Fibroblast of peridontal ligament (primary cell): ENCODE data around the gene PRKRA.
"Not testable (repeated sequence)": the region's sequence is repeated elsewhere in the genome, so short reads cannot be mapped to it uniquely, and the experiment has no call there.

Experiments used
- DNase-seq: peaks from one replicate; pipeline ENCODE4 v3.0.0-alpha.2; 2010; ENCODE audit errors: extremely low read depth

The PRKRA gene

DNA sequence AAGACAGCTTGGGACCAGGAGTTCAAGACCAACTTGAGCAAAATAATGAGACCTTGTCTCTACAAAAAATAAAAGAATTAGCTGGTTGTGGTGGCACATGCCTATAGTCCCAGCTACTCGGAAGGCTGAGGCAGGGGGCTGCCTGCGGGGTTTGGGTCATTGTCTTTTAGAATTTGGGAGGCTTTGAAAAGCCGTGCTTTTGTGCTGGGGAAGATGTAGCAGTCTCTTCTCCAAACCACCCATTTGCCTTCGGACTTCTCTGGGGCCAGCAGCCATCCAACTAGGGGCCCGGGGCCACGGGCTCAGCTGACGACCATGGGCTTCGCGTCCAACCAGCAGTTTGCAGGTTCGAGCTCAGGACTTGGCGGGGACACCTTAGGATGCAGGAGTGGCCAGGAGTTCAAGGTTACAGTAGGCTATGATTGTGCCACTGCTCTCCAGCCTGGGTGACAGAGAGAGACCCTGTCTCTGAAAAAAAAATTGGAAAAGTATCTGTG is 6.5 kb upstream of the PRKRA start:
- no peak for DNase-seq

DNA sequence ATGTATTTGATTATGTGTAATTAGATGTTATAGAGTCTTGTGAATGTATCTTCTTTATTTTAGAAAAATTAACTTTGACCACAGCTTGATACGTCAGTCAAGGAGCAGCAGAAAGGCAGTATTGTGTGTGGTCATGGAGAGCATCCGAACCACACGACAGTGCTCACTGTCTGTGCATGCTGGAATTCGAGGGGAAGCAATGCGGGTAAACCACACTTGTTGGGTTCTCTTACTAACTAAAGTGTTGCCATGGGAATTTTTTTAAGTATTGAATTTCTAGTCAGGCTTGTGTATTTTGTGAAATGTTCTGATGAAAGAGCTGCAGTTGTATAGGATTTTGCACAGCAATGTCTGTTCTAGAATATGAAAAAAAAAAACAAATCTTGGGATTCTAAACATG is 5.0 kb upstream of the PRKRA start:
- DNase-seq = peak; percentile 58

DNA sequence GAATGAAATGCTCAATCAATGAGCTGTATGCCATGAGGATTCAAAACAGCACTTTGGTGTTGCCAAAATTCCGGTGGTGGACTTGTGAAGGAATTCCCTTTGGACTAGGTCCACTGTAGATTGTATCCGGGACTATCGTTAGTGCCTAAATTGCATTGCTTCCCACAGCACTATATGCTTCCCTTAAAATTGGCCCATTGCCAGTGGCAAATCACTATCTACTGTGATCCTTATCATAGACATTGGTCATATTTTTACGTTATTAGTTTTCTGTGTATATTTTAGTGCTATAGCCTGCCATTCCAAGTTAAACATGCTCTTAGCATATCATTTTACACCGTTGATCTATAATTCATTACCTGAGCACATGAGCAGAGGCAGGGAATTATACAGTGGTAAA is 1.9 kb upstream of the PRKRA start:
- no peak for DNase-seq

DNA sequence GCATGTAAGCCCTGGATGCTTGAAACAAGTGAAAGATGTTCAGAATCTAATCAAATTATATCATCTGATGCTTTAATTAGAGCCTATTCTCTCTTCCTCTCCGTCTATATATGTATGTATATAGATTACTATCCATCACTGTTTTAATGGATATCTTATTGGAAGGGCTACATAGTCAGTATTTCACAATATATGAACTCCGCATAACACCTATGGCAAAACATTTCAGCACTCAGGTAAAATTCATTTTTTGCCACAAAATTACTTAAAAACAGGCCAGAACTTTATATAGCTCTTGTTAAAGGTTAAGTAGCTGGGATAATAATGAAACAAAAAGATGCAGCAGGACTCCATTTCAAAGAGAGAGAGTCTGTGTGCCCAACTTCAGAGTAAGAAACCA is 1.4 kb upstream of the PRKRA start:
- DNase-seq = no peak

DNA sequence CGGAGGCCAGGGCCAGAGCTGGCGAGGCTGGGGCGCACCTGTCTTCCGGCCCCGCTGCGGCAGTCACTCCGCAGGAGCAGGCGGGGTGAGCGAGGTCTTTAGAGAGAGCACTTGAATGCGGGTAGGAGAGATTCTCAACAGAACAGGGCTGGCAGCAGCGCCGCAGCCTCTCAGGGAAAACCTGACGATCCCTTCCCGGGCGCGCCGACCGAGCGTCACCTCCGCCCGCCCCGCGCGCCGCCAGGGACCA is 526 bp downstream of the PRKRA start:
- no peak for DNase-seq

DNA sequence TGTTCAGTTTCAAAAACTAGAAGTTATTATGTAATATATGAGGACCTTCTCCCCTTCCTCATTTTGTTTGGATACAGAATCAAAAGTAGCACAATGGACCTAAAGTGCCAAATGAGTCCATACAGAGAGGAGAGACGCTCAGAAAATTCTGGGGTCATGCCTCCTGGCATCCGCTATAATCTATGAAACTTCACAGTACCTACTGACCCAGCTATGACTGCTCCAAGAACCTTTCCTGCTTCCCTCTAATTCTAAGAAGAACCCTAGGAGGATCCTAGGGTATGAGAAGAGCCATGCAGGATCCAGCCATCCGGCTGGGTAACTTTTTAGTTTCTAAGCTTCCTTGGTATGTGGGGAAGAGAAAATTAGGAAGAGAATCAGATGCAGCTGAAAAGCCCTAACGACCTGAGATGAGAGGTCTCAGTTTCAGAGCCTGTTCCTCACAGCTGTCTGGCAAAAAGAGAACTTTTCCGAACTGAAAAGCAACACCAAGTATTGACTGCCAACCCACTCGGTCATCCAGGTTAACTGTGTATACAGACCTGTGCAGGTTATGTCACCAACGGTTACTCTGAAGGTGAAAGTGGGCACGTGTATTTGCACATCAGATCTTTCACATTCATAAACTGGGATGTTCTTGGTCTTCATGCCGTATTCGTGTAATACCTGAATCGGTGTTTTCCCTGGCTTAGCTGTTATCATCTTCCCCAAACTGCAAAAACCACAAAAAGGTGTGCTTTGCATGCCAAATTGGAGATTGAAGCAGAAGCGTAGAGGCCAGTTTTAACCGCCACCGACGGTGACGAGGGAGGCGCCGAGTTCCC is 1.1 kb downstream of the PRKRA start:
- DNase-seq = no peak

DNA sequence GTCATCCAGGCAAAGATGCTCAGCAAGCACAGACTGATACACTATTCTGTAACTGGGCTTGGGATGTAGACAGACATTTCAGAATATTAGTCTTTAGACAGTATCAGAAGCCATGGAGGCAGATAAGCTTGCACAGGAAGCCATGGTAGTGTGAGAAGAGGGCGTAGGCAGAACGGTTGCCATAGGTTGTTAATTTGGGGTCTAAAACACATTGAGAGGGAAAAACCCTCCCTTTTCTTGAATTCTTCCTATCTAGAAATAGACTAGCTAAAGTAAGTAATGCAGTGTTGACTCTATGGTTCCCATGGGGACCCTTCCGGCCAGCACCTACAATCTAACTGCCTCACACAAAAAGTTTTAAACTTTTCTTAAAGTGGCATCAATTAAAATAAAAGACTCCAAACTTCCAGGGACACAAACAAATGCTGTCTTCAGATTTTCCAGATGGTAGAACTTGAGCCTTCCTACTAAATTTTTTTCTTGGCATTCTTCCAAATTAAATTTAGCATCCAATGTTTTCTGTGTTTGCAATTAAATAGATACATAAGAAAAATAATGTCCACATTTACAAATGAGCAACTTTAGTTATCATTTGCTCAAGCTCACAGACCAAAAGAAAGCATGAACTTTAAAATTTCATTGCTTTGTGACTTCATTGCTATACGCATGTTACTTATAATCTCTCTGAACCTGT is 1.9 kb downstream of the PRKRA start:
- no peak for DNase-seq

DNA sequence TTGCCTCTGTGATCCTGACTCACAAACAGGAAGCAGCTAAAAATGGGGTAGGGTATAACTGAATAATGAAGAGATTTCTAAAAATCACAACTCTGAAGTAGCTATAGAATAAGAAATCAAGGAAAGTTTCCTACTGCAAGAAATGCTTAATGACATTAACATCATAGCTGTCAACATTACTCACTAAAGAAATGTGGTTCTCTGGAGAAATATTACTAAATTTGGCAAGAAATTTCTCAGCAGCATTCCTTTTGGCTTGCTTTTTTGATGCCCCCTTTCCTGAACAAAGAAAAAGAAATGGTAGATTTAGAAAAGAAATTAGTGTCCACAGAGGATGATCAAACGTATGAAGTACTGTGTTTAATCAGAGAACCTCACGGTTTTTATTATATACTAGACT is 9.5 kb downstream of the PRKRA start:
- DNase-seq = no peak

DNA sequence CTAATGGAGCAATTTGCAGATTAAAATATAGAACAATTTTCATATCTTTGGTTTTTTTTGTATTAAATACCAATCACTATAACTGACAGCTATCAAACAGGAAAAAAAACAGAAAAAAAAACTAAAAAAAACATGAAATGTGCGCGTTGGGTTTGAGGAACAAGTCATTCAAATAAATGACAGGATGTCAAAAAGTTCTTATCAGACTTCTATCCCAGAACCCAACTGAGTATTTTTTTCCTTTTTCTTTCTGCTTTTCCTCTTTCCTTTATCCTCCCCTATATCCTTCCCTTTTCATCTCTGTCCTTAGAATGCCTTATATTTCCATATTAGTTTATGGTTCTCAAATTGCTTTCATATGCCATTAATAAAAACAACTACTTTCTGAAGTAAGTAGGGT is 14.3 kb downstream of the PRKRA start:
- DNase-seq = no peak

DNA sequence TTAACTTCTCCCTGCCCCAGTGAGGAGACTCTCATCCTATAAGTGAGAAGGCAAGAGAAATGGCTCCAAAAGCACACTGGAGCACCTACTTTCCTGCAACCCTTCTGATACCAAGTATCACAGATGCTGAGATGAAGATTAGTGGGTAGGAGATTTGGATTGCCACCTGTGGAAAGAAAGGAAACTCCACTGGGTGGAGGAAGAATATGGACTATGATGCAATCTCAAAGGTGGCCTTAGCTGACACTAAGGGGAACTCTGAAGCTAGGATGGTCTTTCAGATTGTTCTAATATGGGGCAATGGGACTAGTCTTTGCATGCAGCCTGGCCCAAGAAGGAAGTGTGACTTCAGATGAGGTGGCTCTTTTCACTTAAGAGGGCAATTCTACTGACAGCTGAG is 21.6 kb downstream of the PRKRA start:
- no peak for DNase-seq

DNA sequence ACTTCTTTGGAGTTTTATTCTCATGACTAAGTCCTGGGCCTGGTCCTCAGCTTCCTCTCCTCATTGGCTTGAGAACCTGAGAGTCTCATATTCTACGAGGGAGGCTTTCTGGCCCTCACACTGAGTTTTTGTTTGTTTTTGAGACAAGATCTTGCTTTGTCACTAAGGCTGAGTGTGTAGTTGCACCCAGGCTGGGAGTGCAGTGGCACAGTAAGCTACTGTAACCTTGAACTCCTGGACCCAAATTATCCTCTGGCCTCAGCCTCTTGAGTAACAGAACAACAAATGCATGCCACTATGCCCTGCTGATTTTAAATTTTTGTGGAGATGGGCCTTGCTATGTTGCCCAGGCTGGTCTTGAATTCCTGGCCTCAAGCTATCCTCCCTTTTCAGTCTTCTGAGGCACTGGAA is 22.6 kb downstream of the PRKRA start:
- no peak for DNase-seq

DNA sequence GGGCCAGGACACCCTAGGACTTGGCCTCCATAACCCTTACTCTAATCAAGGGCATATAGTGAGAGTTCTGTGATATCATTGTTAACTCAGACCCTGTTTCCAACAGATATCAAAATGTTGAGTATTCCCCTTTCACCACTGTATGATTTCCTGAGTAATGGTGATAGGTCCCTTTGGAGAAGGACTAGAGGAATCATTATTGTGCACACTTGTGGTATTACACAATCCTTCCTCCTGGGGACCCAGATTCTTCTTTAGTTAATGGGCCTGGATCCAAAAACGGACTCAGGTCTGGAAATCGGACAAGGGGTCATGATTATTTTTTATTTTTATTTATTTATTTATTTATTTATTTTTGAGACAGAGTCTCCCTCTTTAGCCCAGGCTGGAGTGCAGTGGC is 23.5 kb downstream of the PRKRA start:
- no peak for DNase-seq

DNA sequence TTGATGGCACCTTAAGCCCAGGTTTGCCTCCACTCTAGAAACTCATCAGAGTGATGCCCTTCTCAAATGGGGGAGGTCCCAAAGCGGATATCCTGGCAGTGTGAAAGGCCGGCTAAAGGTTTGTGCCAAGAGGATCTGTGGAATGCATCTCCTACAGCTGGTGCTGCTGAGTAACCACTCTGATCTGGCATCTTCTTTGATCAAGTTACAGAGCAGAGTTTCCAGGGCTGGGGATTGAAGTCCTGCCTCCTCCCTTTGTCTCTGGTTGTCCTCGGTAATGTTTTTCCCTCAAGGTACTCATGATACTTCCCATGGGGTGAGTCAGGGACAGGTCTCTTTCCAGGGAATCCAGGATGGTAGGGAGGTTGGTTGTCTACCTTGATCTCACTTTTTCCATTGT is 24.6 kb downstream of the PRKRA start:
- no peak for DNase-seq

DNA sequence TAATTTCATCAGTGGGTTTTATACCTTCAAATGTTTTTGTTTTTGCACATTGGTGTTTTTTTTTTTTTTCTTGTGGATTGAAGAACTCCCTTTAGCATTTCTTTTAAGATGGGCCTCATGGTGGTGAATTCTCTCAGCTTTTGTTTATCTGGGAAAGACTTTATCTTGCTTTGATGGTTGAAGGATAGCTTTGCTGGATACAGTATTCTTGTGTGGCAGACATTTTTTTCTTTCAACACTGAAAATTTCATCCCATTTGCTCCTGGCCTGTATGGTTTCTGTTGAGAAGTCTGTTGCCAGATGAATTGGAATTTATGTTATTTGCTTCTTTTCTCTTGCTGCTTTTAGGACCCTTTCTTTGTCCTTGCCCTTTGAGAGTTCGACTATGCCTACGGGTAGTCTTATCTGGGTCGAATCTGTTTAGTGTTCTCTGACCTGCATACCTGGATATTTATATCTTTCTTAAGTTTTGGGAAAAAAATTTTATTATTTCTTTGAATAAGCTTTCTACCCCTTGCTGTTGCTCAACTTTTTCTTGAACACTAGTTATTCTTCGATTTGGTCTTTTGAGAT is 25.6 kb downstream of the PRKRA start:
- no peak for DNase-seq

DNA sequence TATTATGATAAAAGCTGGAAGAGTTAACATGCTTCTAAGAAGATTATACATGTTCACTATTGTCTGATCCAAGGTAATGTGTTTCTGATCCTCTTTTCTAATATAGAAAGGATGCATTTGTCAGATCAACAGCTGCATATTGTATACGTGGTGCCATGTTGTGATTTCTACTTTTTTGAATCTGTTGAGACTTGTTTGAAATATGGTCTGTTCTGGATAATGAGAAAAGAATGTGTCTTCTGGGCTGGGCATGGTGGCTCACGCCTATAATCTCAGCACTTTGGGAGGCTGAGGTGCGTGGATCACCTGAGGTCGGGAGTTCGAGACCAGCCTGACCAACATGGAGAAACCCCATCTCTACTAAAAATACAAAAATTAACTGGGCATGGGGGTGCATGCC is 27.2 kb downstream of the PRKRA start:
- not testable (repeated sequence) for DNase-seq

DNA sequence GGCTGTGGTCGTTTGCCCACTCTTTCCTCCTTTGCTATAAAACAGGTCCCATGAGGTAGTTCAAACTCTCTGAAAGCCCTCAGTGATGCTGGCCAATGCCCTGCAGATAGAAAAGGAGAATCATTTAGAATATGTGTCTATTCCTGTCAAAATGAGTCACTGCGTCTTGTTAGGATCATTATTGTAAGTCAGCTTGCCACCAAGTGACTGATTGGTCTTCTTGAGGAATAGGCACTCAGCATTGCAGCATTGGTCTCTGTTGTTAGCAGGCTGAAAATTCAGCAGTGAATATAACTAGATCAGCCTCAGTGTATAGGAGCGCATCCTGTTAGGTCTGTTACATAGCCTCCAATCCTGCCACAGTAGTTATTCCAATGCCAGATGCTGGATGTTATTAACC is 28.9 kb downstream of the PRKRA start:
- DNase-seq = no peak

DNA sequence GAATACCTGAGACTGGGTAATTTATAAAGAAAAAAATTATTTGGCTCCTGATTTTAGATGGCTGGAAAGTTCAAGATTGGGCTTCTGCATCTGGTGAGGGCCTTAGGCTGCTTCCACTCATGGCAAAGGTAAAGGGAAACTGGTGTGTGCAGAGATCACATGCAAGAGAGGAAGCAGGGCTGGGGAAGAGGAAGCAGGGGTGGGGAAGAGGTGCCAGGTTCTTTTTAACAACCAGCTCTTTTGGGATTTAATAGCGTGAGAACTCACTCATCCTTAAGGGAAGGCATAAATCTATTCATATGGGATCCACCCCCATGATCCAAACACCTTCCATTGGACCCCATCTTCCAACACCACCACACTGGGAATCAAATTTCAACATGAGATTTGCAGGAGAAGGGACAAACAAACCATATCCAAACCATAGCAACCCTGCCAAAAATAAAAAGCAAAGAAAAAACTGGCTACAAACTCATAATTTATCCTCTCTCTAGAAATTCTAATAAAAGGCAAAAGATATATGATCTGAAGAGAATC is 30.4 kb downstream of the PRKRA start:
- DNase-seq = no peak

DNA sequence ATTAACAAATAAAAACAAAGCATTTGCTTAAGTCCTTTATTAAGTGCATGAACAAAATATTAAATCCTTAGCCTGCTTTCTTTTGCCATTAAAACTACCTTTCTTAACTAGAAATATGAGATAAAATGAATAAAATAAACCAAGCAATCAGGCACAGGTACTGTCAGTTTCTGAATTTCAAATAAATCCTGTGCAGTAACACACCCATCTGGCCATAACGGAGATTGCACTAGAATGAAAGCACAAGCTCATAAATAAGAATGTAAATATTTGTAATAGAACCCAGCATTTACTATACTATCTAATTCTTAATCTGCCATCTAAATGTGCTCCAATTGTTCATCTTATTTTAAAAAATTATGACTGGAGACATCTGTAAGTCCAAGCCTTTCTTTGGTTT is 31.9 kb downstream of the PRKRA start:
- peak; percentile 60 for DNase-seq

DNA sequence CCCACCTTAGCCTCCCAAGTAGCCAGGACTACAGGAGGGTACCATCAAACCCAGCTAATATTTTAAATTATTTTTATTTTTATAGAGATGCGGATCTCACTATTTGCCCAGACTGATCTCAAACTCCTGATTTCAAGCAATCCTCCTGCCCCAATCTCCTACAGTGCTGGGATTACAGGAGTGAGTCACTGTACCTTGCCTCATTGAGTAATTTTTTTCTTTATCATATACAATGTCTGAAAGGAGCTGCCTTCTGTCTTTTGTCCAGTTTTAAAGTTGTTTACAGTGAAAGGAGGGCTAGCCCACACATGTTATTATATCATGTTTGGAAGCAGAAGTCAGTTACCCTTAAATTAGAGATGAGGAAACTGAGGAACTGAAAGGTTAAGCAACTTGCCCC is 32.5 kb downstream of the PRKRA start:
- no peak for DNase-seq

DNA sequence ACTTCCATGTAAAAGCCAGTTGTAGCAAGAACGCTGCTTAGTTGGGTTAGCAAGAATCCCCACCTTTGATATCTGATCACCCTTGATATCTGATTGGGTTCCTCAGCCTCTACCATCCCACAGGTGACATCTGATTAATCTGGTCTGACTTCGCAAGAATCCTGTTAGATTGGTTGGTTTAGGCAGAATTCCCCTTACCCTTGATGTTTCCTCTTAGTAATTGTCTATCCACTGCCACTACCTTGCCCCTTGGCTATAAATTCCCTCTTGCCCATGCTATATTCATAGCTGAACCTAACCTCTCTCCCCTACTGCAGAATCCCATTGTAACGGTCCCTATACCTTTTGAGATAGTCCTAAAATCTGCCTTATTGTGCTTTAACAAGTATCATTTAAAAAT is 33.1 kb downstream of the PRKRA start:
- DNase-seq = no peak

DNA sequence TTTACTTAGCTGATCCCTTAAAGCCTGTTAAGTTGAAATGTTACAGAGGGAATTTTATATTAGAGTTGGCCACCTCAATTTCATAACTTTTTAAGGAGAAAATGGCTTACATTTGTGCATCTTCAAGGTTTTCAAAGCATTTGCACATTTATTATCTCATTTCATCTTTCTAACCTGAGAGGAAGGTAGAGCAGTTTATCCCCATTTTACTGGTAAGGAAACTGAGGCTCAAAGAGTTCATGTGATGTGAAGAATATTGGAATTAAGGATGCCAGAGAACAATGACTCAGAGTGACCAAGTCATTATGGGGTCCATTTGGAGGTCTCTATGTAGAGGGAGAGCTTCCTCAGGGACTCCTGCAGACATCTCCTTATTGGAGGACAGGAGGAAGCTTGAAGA is 35.0 kb downstream of the PRKRA start:
- no peak for DNase-seq

DNA sequence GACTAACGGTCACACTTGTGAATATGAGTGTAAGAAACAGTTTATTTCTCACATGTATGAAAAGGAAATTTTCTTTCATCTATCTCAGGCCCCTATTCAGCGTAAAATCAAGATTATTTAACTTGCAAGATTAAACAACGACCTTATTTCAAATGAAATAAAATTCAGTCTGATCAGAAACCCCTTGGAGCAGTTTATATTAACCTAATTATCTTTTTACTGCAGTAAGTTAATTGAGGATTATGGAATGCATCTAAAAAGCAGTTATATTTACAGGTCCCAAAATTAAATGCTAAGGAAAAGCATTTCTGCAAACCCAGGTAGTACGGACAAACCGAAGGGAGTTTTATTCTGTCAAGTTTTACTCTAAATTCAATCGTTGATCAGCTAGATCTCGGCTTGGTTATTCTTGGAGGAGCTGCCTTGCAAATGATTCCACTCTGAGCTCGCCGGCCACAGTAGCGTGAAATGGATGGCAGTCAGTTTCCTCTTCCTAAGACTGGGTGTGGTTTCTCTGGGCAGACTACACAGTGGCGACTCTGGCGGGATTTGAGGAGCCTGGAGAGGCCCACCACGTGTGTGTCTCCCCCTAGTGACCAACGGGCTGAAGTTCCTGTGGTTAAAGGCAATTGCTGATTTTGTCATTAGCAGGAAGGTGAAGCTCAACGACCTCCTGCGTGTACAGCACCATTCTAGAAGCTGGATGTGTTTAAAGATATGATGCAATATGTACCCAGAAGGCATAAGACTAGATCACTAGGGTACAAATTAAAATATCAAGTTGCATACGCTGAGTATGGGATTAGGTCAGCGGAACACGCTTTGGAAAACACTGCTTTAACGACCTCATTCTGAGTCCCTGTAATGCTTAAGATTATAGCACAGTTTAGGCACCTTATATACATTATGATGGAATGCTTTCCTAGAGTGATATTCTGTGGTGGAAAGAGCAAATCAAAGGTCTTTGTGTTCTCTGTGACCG is 36.4 kb downstream of the PRKRA start:
- DNase-seq = peak; percentile 96
